ENCODE results near the gene AP4B1.
"Not testable (repeated sequence)": the region's sequence is repeated elsewhere in the genome, so short reads cannot be mapped to it uniquely, and the experiment has no call there.

Gene AP4B1

DNA sequence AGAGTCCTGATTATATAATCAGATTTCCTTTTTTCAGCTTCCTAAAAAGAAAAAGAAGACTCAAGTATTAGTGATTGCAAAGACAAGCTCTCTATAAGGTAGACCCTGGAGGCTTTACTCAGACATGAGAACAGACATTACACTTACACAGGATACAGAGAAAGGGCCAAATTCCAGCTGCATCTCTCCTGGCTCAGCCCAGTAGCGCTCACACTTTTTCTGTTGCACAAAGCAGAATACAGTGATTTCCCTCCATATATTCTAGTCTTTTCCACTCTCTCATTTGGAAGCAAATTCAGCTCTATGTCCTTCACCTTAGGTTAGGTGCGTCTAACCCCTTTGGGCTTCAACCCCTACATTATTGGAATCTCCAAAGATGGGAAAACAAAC is 48.2 kb downstream of the AP4B1 start:
- Histone ChIP-seq H3K4me1 (ENCODE audit: low read length) (peaks cover 14% of the 10 kb centered on the region), H3K36me3 (replicated peaks; ENCODE audit: insufficient read depth, low read length) (no peaks in the 10 kb centered on the region), H3K9me3 (replicated peaks; ENCODE audit: insufficient read depth, low read length) (no peaks in the 10 kb centered on the region), H3K9ac (ENCODE audit: low read length) (no peak overlapping the region), H3K27me3 (replicated peaks; ENCODE audit: insufficient read depth, low read length) (no peaks in the 10 kb centered on the region), H3K4me3 (ENCODE audit: low read length) (no peak overlapping the region), H3K27ac (ENCODE audit: low read length) (no peak overlapping the region), H4K20me1 (ENCODE audit: insufficient read depth, low read length) (no peaks in the 10 kb centered on the region), H3F3A (ENCODE audit: insufficient read depth, low read length) (peaks cover 17% of the 10 kb centered on the region), H3K4me2 (ENCODE audit: low read depth, low read length) (no peak overlapping the region), H3K9me2 (replicated peaks; ENCODE audit: insufficient read depth, low read length) (no peaks in the 10 kb centered on the region), H2AFZ (ENCODE audit: low read length) (no peak overlapping the region), H3K79me2 (ENCODE audit: low read length) (no peaks in the 10 kb centered on the region)
- TF ChIP-seq EZH2phosphoT487 (IDR thresholded peaks at IDR 0.05; ENCODE audit: low read length), result no peak
- no peak for TF ChIP-seq EZH2 (optimal IDR thresholded peaks at IDR 0.05; ENCODE audit: low read depth, low read length)
- TF ChIP-seq, protein P1, sequence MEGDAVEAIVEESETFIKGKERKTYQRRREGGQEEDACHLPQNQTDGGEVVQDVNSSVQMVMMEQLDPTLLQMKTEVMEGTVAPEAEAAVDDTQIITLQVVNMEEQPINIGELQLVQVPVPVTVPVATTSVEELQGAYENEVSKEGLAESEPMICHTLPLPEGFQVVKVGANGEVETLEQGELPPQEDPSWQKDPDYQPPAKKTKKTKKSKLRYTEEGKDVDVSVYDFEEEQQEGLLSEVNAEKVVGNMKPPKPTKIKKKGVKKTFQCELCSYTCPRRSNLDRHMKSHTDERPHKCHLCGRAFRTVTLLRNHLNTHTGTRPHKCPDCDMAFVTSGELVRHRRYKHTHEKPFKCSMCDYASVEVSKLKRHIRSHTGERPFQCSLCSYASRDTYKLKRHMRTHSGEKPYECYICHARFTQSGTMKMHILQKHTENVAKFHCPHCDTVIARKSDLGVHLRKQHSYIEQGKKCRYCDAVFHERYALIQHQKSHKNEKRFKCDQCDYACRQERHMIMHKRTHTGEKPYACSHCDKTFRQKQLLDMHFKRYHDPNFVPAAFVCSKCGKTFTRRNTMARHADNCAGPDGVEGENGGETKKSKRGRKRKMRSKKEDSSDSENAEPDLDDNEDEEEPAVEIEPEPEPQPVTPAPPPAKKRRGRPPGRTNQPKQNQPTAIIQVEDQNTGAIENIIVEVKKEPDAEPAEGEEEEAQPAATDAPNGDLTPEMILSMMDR (IDR thresholded peaks at IDR 0.05; ENCODE audit: low read length), result no peak
- no peak for DNase-seq

DNA sequence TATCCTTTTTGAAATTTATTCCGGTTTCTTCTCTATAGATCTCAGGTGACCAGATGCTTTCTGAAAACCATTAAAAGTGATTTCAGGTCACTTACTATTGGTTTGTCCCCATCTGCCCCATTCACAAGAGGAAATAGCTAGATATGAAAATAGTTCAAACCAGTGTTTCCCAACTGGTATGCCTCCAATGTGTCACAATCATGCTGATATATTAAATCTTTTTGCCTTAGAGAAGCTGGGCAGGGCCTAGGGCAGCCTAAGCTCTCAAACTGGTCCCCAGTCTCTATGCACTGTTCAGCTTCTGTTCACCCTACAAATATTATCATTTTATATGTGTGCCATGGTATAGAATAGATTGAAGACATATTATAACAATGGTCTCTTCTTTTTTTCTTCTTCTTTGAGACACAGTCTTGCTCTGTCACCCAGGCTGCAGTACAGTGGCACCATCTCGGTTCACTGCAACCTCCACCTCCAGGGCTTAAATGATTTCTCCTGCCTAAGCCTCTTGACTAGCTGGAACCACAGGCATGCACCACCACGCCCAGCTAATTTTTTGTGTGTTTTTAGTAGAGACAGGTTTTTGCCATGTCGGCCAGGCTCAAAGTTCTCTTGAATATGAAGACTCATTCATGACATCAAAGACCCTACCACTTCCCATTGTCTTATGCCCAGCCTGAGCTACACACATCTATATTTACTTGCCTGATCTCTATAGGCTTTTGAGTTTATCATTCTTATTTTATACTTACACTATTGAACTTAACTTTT is 48.8 kb downstream of the AP4B1 start:
- TF ChIP-seq EZH2phosphoT487 (IDR thresholded peaks at IDR 0.05; ENCODE audit: low read length) (no peak), EZH2 (optimal IDR thresholded peaks at IDR 0.05; ENCODE audit: low read depth, low read length) (no peak)
- TF ChIP-seq, protein P1 (IDR thresholded peaks at IDR 0.05; ENCODE audit: low read length), result no peak
- no peaks in the 10 kb centered on the region for H4K20me1 ChIP-seq (ENCODE audit: insufficient read depth, low read length)
- H3K9me2 ChIP-seq (replicated peaks; ENCODE audit: insufficient read depth, low read length), result no peaks in the 10 kb centered on the region
- peaks cover 14% of the 10 kb centered on the region for H3K4me1 ChIP-seq (ENCODE audit: low read length)
- peaks cover 17% of the 10 kb centered on the region for H3F3A ChIP-seq (ENCODE audit: insufficient read depth, low read length)
- H3K27ac ChIP-seq (ENCODE audit: low read length), result no peak overlapping the region
- H3K79me2 ChIP-seq (ENCODE audit: low read length), result no peaks in the 10 kb centered on the region
- no peak overlapping the region for H3K9ac ChIP-seq (ENCODE audit: low read length)
- no peaks in the 10 kb centered on the region for H3K9me3 ChIP-seq (replicated peaks; ENCODE audit: insufficient read depth, low read length)
- no peaks in the 10 kb centered on the region for H3K27me3 ChIP-seq (replicated peaks; ENCODE audit: insufficient read depth, low read length)
- H2AFZ ChIP-seq (ENCODE audit: low read length), result no peak overlapping the region
- no peak for DNase-seq
- no peak overlapping the region for H3K4me2 ChIP-seq (ENCODE audit: low read depth, low read length)
- no peaks in the 10 kb centered on the region for H3K36me3 ChIP-seq (replicated peaks; ENCODE audit: insufficient read depth, low read length)
- no peak overlapping the region for H3K4me3 ChIP-seq (ENCODE audit: low read length)

DNA sequence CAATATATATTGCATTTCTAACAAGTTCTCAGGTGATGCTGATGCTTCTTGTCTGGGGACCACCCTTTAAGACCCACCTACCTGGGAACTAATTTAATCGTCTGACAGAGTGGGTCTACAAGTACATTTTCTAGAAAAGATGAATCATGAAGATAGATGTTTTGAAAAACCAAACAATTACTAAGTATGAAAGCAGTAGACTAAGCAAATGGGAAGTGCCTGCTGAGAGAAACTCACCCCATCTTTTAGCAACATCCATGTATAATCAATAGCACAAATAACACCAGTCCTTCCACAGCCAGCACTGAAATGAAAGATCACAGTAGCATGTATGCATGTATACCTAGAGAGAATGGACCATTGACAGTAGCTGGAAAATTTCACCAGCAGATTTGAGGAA is 50.4 kb downstream of the AP4B1 start:
- Histone ChIP-seq H3K27me3 (replicated peaks; ENCODE audit: insufficient read depth, low read length) (no peaks in the 10 kb centered on the region), H3K27ac (ENCODE audit: low read length) (no peak overlapping the region), H3K4me1 (ENCODE audit: low read length) (peaks cover 6% of the 10 kb centered on the region), H3F3A (ENCODE audit: insufficient read depth, low read length) (peaks cover 4% of the 10 kb centered on the region), H3K9me2 (replicated peaks; ENCODE audit: insufficient read depth, low read length) (no peaks in the 10 kb centered on the region), H3K79me2 (ENCODE audit: low read length) (no peaks in the 10 kb centered on the region), H2AFZ (ENCODE audit: low read length) (no peak overlapping the region), H3K9me3 (replicated peaks; ENCODE audit: insufficient read depth, low read length) (no peaks in the 10 kb centered on the region), H3K4me3 (ENCODE audit: low read length) (no peak overlapping the region), H4K20me1 (ENCODE audit: insufficient read depth, low read length) (no peaks in the 10 kb centered on the region), H3K36me3 (replicated peaks; ENCODE audit: insufficient read depth, low read length) (no peaks in the 10 kb centered on the region), H3K4me2 (ENCODE audit: low read depth, low read length) (no peak overlapping the region), H3K9ac (ENCODE audit: low read length) (no peak overlapping the region)
- TF ChIP-seq EZH2 (optimal IDR thresholded peaks at IDR 0.05; ENCODE audit: low read depth, low read length) (no peak), EZH2phosphoT487 (IDR thresholded peaks at IDR 0.05; ENCODE audit: low read length) (no peak)
- TF ChIP-seq, protein P1 (IDR thresholded peaks at IDR 0.05; ENCODE audit: low read length), result no peak
- DNase-seq, result no peak

DNA sequence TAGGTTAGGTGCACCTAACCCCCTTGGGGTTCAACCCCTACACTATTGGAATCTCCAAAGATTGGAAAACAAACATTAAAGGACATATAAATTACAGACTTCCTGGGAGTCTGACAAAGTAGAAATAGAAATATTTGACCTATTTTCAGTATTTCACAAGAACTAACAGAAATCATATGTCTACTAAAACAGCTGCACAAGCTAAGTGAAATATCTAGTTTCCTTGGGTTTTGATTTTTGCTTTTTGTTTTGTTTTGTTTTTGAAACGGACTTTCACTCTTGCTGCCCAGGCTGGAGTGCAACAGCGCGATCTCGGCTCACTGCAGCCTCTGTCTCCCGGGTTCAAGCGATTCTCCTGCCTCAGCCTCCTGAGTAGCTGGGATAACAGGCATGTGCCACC is 51.9 kb downstream of the AP4B1 start:
- H4K20me1 ChIP-seq (ENCODE audit: insufficient read depth, low read length); H3K4me1 ChIP-seq (ENCODE audit: low read length); H3K4me3 ChIP-seq (ENCODE audit: low read length); H2AFZ ChIP-seq (ENCODE audit: low read length); H3K4me2 ChIP-seq (ENCODE audit: low read depth, low read length); H3F3A ChIP-seq (ENCODE audit: insufficient read depth, low read length); DNase-seq; H3K79me2 ChIP-seq (ENCODE audit: low read length); H3K27me3 ChIP-seq (replicated peaks; ENCODE audit: insufficient read depth, low read length); H3K36me3 ChIP-seq (replicated peaks; ENCODE audit: insufficient read depth, low read length); H3K27ac ChIP-seq (ENCODE audit: low read length); H3K9me3 ChIP-seq (replicated peaks; ENCODE audit: insufficient read depth, low read length); H3K9ac ChIP-seq (ENCODE audit: low read length); H3K9me2 ChIP-seq (replicated peaks; ENCODE audit: insufficient read depth, low read length): not testable (repeated sequence)
